Right lobe of liver (tissue), 6 donors: Measurements from ENCODE around the gene ARMH3. TPM values are rescaled to one million over a fixed set of nuclear protein-coding genes. Genes with fewer than 3 reads are reported as not detected.

Experiments used
- ATAC-seq, 4 donors: fragments of 200-7000 bp; cut with Tn5 transposase; one replicate each; pipeline ENCODE4 v1.9.1; 2020; ENCODE audit warnings: mild to moderate bottlenecking in 4 of 4, moderate library complexity in 4 of 4
- DNase-seq, 3 donors: peaks; one replicate each; pipeline ENCODE4 v3.0.0-alpha.2; 2020
- H3K27ac ChIP-seq, 3 donors: fragments of 200-600 bp; one replicate each; pipeline ENCODE4 v1.8.0; 2022
- H3K27me3 ChIP-seq, 2 donors: fragments of 200-600 bp; one replicate each; pipeline ENCODE4 v1.8.0; 2022
- H3K36me3 ChIP-seq, 4 donors: fragments of 200-600 bp; sonication (generic) in 1 of 4; one replicate each; pipeline versions ENCODE4 v1.5.1 to v1.8.0; 2017 to 2022; ENCODE audit warnings: control low read depth in 1 of 4
- H3K4me1 ChIP-seq, 4 donors: fragments of 200-600 bp; sonication (generic) in 1 of 4; one replicate each; pipeline versions ENCODE4 v1.5.1 to v1.8.0; 2017 to 2022; ENCODE audit warnings: control low read depth in 1 of 4
- H3K4me3 ChIP-seq, 3 donors: fragments of 200-600 bp; one replicate each; pipeline ENCODE4 v1.8.0; 2022
- H3K9me3 ChIP-seq, 4 donors: fragments of 200-600 bp; sonication (generic) in 1 of 4; one replicate each; pipeline versions ENCODE4 v1.5.1 to v1.8.0; 2017 to 2022; ENCODE audit warnings: control low read depth in 1 of 4
- POLR2A ChIP-seq: fragments of 450-650 bp; IDR thresholded peaks from one replicate; pipeline ENCODE4 v1.6.1; 2017; ENCODE audit warnings: antibody characterized with exemption, mild to moderate bottlenecking
- WGBS: methylation state at CpG from one replicate; pipeline ENCODE4 v1.1.6; 2018; ENCODE audit warnings: low coverage, low lambda C conversion rate; ENCODE audit not compliant: insufficient coverage; ENCODE audit errors: missing lambda C conversion rate; 5-methylcytosine and 5-hydroxymethylcytosine counted together
- intact Hi-C, 2 donors: fragments of 100-400 bp; cut with DNase I; formaldehyde crosslinking; loops; one replicate each; pipeline versions ENCODE4 v1.11.2 to v1.14.1; 2022
- total RNA-seq, 6 experiments: library from RNA; depleted of rRNA in 2 of 6; stranded (reverse); fragments of >200 nt in 2 of 6; fragmentation: NEBNext Ultra II Directional in 3 of 6; extraction: Animal tissue kit (Norgen Biotek cat#: 25700) in 3 of 6; gene quantifications; one replicate each; pipeline versions ENCODE4 v1.1.0 to v1.2.4, GENCODE V29; 2016 to 2023
- TF ChIP-seq, protein P1 (sequence below), 4 donors: fragments of 200-600 bp in 3 of 4; fragments of 450-650 bp in 1 of 4; IDR thresholded peaks; one replicate each; pipeline versions ENCODE4 v1.5.1 to v1.8.0; 2016 to 2022; ENCODE audit warnings: antibody characterized with exemption in 4 of 4, mild to moderate bottlenecking in 2 of 4
- donor health status: DM: no; HTN: yes; CAD: no.
- donor health status: DM: no; HTN: no; CAD: no.
- donor health status: DM: no; HTN: no; CAD: no.
- donor health status: DM: no; HTN: yes; CAD: no.
- donor health status: DM: no; HTN: yes; CAD: no.

Gene ARMH3
- total RNA-seq, 6 experiments from 2014 or later: 8.5 to 13.4 (median 11.6) TPM

- H3K36me3 ChIP-seq: peaks cover 3 to 31% (median 9%) of the 10 kb centered on the region in 4 donors
- no peak overlapping the region for H3K27ac ChIP-seq
- no peak for DNase-seq
- no peak for TF ChIP-seq POLR2A
- TF ChIP-seq, protein P1, sequence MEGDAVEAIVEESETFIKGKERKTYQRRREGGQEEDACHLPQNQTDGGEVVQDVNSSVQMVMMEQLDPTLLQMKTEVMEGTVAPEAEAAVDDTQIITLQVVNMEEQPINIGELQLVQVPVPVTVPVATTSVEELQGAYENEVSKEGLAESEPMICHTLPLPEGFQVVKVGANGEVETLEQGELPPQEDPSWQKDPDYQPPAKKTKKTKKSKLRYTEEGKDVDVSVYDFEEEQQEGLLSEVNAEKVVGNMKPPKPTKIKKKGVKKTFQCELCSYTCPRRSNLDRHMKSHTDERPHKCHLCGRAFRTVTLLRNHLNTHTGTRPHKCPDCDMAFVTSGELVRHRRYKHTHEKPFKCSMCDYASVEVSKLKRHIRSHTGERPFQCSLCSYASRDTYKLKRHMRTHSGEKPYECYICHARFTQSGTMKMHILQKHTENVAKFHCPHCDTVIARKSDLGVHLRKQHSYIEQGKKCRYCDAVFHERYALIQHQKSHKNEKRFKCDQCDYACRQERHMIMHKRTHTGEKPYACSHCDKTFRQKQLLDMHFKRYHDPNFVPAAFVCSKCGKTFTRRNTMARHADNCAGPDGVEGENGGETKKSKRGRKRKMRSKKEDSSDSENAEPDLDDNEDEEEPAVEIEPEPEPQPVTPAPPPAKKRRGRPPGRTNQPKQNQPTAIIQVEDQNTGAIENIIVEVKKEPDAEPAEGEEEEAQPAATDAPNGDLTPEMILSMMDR (IDR thresholded peaks at IDR 0.05): no peak
- no peak for ATAC-seq
- no peaks in the 10 kb centered on the region for H3K9me3 ChIP-seq
- peaks cover 0 to 19% (median 0%) of the 10 kb centered on the region in 4 donors for H3K4me1 ChIP-seq
- no peaks in the 10 kb centered on the region for H3K27me3 ChIP-seq
- WGBS: 70% methylated on average over 8 of the region's 8 CpGs
- H3K4me3 ChIP-seq: peak overlapping the region in 1 of 3 donors; percentile 80
- intact Hi-C loops: no loop called here
Measured at GRCh38 chr10:101814466-101815071, 241.4 kb downstream of the ARMH3 start.

DNA sequence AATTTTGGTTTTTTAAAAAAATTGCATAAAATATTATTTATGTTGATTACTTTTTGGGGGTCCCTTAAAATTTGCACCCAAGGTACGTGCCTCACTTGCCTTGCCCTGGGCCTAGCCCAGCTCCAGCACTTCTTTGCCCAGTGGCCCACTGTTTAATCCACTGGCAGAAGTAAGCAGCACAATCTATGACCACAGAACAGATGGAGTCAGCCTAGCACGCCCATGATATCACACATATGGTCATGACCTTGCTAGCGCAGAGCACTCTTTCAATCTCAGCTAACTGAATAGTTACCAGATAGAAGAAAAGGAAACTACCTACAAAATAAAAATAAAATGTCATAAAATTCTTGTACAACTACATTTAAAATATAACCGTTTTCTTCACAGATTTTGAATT, 243.4 kb downstream of the ARMH3 start:
- TF ChIP-seq POLR2A: no peak
- TF ChIP-seq, protein P1 (IDR thresholded peaks at IDR 0.05): no peak
- H3K4me3 ChIP-seq: no peak overlapping the region
- H3K36me3 ChIP-seq: peaks cover 3 to 51% (median 16%) of the 10 kb centered on the region in 4 donors
- DNase-seq: no peak
- no peaks in the 10 kb centered on the region for H3K9me3 ChIP-seq
- H3K27me3 ChIP-seq: no peaks in the 10 kb centered on the region
- ATAC-seq: no peak
- intact Hi-C loops: no loop called here
- WGBS: 66% methylated on average over 4 of the region's 4 CpGs
- no peak overlapping the region for H3K27ac ChIP-seq
- peaks cover 0 to 19% (median 0%) of the 10 kb centered on the region in 4 donors for H3K4me1 ChIP-seq

GRCh38 chr10:101807158-101807557, 248.8 kb downstream of the ARMH3 start:
- TF ChIP-seq, protein P1 (IDR thresholded peaks at IDR 0.05): no peak
- TF ChIP-seq POLR2A: no peak
- Histone ChIP-seq H3K27ac (no peak overlapping the region), H3K27me3 (no peaks in the 10 kb centered on the region), H3K4me3 (no peak overlapping the region), H3K9me3 (no peaks in the 10 kb centered on the region), H3K36me3 (peaks cover 9 to 99% (median 41%) of the 10 kb centered on the region in 4 donors), H3K4me1 (no peaks in the 10 kb centered on the region)
- WGBS: 71% methylated on average over 1 of the region's 1 CpG
- DNase-seq: no peak
- ATAC-seq: no peak
- intact Hi-C loops: no loop called here

- Histone ChIP-seq H3K27me3 (no peaks in the 10 kb centered on the region), H3K27ac (no peak overlapping the region), H3K9me3 (no peaks in the 10 kb centered on the region), H3K4me1 (no peaks in the 10 kb centered on the region), H3K4me3 (no peak overlapping the region), H3K36me3 (peaks cover 0 to 99% (median 49%) of the 10 kb centered on the region in 4 donors)
- no peak for ATAC-seq
- intact Hi-C loops: no loop called here
- no peak for DNase-seq
- TF ChIP-seq, protein P1 (IDR thresholded peaks at IDR 0.05): no peak
- TF ChIP-seq POLR2A: no peak
- WGBS: 78% methylated on average over 4 of the region's 4 CpGs
Measured at GRCh38 chr10:101803511-101803910, 252.5 kb downstream of the ARMH3 start.
